IPS-18c (cell line): ENCODE results near the gene PLK3.
"Not testable (repeated sequence)": the region's sequence is repeated elsewhere in the genome, so short reads cannot be mapped to it uniquely, and the experiment has no call there.

Experiments used
- H3K4me3 ChIP-seq: 2 replicates; pipeline ENCODE4 v1.7.0; 2013; ENCODE audit warnings: low read depth, mild to moderate bottlenecking, low read length, moderate library complexity; ENCODE audit not compliant: insufficient read depth
- H3K9me3 ChIP-seq: one replicate; pipeline ENCODE4 v1.6.1; 2013; ENCODE audit warnings: mild to moderate bottlenecking, low read length, moderate library complexity; ENCODE audit not compliant: control insufficient read depth, insufficient read depth

PLK3 gene

GRCh38 chr1:44799770-44800584 lies at the start of gene PLK3:
TSS of gene PLK3 (plus strand) at chr1:44800377. CDS start at chr1:44800464, 87 bp downstream.
- no peaks in the 10 kb centered on the region for H3K9me3 ChIP-seq
- H3K4me3 ChIP-seq = peak within 1 kb of the TSS; percentile 75

GRCh38 chr1:44757420-44757819 lies 42.8 kb upstream of the PLK3 start:
- no peak overlapping the region for H3K4me3 ChIP-seq
- no peaks in the 10 kb centered on the region for H3K9me3 ChIP-seq

- H3K9me3 ChIP-seq = no peaks in the 10 kb centered on the region
- no peak overlapping the region for H3K4me3 ChIP-seq
Measured at GRCh38 chr1:44759077-44759476, 41.1 kb upstream of the PLK3 start.

- Histone ChIP-seq H3K9me3 (no peaks in the 10 kb centered on the region), H3K4me3 (no peak overlapping the region)
Measured at GRCh38 chr1:44760876-44761275, 39.3 kb upstream of the PLK3 start.

- not testable (repeated sequence) for H3K9me3 ChIP-seq, H3K4me3 ChIP-seq
Measured at GRCh38 chr1:44766421-44766820, 33.8 kb upstream of the PLK3 start.

- Histone ChIP-seq H3K9me3 (peaks cover 5% of the 10 kb centered on the region), H3K4me3 (peak within 1 kb of the TSS; percentile 86)
Measured at GRCh38 chr1:44775078-44775929, 24.9 kb upstream of the PLK3 start, which contains the start of gene RPS8. TSS of gene RPS8 (plus strand) at chr1:44775540. CDS start at chr1:44775597, 57 bp downstream.

GRCh38 chr1:44775930-44776729 lies 24.0 kb upstream of the PLK3 start:
- Histone ChIP-seq H3K9me3 (peaks cover 5% of the 10 kb centered on the region), H3K4me3 (peak overlapping the region; percentile 86)

- peak overlapping the region; percentile 86 for H3K4me3 ChIP-seq
- H3K9me3 ChIP-seq = peaks cover 5% of the 10 kb centered on the region
Measured at GRCh38 chr1:44776730-44777068, 23.5 kb upstream of the PLK3 start.

- H3K4me3 ChIP-seq = peak overlapping the region; percentile 86; the same call in 1 of the 2 replicates
- peaks cover 5% of the 10 kb centered on the region for H3K9me3 ChIP-seq
Measured at GRCh38 chr1:44777547-44777946, 22.6 kb upstream of the PLK3 start.

GRCh38 chr1:44777969-44778635 lies 22.1 kb upstream of the PLK3 start:
- Histone ChIP-seq H3K9me3 (peaks cover 5% of the 10 kb centered on the region), H3K4me3 (no peak overlapping the region)

- Histone ChIP-seq H3K9me3 (peaks cover 5% of the 10 kb centered on the region), H3K4me3 (no peak overlapping the region)
Measured at GRCh38 chr1:44778705-44779576, 21.2 kb upstream of the PLK3 start.

GRCh38 chr1:44780583-44781121 lies 19.5 kb upstream of the PLK3 start:
- Histone ChIP-seq H3K9me3 (peaks cover 2% of the 10 kb centered on the region), H3K4me3 (no peak overlapping the region)

GRCh38 chr1:44783697-44784093 lies 16.5 kb upstream of the PLK3 start:
- peak overlapping the region; percentile 40; the same call in 1 of the 2 replicates for H3K4me3 ChIP-seq

GRCh38 chr1:44784094-44785028 lies 15.8 kb upstream of the PLK3 start:
- Histone ChIP-seq H3K4me3 (peak overlapping the region; percentile 40), H3K9me3 (no peaks in the 10 kb centered on the region)

More at GRCh38 chr1:44783697-44784093, 16.5 kb upstream of the PLK3 start:
- H3K9me3 ChIP-seq = no peaks in the 10 kb centered on the region

GRCh38 chr1:44785029-44785380 lies 15.2 kb upstream of the PLK3 start:
- no peaks in the 10 kb centered on the region for H3K9me3 ChIP-seq
- peak overlapping the region; percentile 40; the same call in 1 of the 2 replicates for H3K4me3 ChIP-seq
